ENCODE data around the gene SAMD11.

Gene SAMD11

DNA sequence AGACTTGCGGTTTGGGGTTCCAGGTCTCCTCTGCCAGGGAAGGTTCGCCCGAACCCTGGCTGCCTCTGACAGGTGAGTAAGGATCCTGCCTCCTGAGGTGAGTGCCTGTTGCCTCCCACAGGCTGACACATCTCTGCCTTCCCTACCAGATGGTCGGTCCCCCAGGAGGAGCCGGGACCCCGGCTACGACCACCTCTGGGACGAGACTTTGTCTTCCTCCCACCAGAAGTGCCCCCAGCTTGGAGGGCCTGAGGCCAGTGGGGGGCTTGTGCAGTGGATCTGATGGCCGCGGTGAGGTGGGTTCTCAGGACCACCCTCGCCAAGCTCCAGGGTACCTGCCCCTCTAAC lies 50.5 kb downstream of the SAMD11 start:
- no peaks in the 10 kb centered on the region for H3F3A ChIP-seq (ENCODE audit: low read depth)
- peaks cover 4% of the 10 kb centered on the region for H3K4me1 ChIP-seq (ENCODE audit: insufficient read depth, low read length, poor library complexity, severe bottlenecking)
- H2AFZ ChIP-seq (ENCODE audit: low read length), result no peak overlapping the region
- TF ChIP-seq CTCF (conservative IDR thresholded peaks at IDR 0.05; ENCODE audit: low read length) (no peak), EZH2phosphoT487 (IDR thresholded peaks at IDR 0.05; ENCODE audit: borderline replicate concordance) (no peak)
- no peaks in the 10 kb centered on the region for H4K20me1 ChIP-seq (ENCODE audit: insufficient read depth, low read length, poor library complexity, severe bottlenecking)
- no peak overlapping the region for H3K9ac ChIP-seq (ENCODE audit: low read depth, low read length, poor library complexity, severe bottlenecking)
- H3K4me2 ChIP-seq (ENCODE audit: low read depth, low read length, poor library complexity, severe bottlenecking), result no peak overlapping the region
- H3K9me2 ChIP-seq (replicated peaks; ENCODE audit: low read depth, low read length), result no peaks in the 10 kb centered on the region
- H3K27me3 ChIP-seq (ENCODE audit: insufficient read depth, low read length, poor library complexity, severe bottlenecking), result no peaks in the 10 kb centered on the region
- no peaks in the 10 kb centered on the region for H3K36me3 ChIP-seq (ENCODE audit: insufficient read depth, low read length)
- H3K79me2 ChIP-seq (ENCODE audit: insufficient read depth, low read length), result no peaks in the 10 kb centered on the region
- H3K9me3 ChIP-seq (ENCODE audit: insufficient read depth, low read depth, low read length), result no peaks in the 10 kb centered on the region
- H3K4me3 ChIP-seq (ENCODE audit: low read length, poor library complexity, severe bottlenecking), result no peak overlapping the region

- no peaks in the 10 kb centered on the region for H3K79me2 ChIP-seq (ENCODE audit: insufficient read depth, low read length)
- H3K36me3 ChIP-seq (ENCODE audit: insufficient read depth, low read length), result no peaks in the 10 kb centered on the region
- no peak overlapping the region for H3K9ac ChIP-seq (ENCODE audit: low read depth, low read length, poor library complexity, severe bottlenecking)
- TF ChIP-seq CTCF (conservative IDR thresholded peaks at IDR 0.05; ENCODE audit: low read length) (no peak), EZH2phosphoT487 (IDR thresholded peaks at IDR 0.05; ENCODE audit: borderline replicate concordance) (no peak)
- no peaks in the 10 kb centered on the region for H4K20me1 ChIP-seq (ENCODE audit: insufficient read depth, low read length, poor library complexity, severe bottlenecking)
- H2AFZ ChIP-seq (ENCODE audit: low read length), result no peak overlapping the region
- no peaks in the 10 kb centered on the region for H3K27me3 ChIP-seq (ENCODE audit: insufficient read depth, low read length, poor library complexity, severe bottlenecking)
- H3K4me2 ChIP-seq (ENCODE audit: low read depth, low read length, poor library complexity, severe bottlenecking), result no peak overlapping the region
- H3K4me1 ChIP-seq (ENCODE audit: insufficient read depth, low read length, poor library complexity, severe bottlenecking), result peaks cover 4% of the 10 kb centered on the region
- no peaks in the 10 kb centered on the region for H3K9me3 ChIP-seq (ENCODE audit: insufficient read depth, low read depth, low read length)
- H3K9me2 ChIP-seq (replicated peaks; ENCODE audit: low read depth, low read length), result no peaks in the 10 kb centered on the region
- H3K4me3 ChIP-seq (ENCODE audit: low read length, poor library complexity, severe bottlenecking), result no peak overlapping the region
- H3F3A ChIP-seq (ENCODE audit: low read depth), result no peaks in the 10 kb centered on the region
These were observed 51.1 kb downstream of the SAMD11 start for GRCh38 chr1:974687-975328.

DNA sequence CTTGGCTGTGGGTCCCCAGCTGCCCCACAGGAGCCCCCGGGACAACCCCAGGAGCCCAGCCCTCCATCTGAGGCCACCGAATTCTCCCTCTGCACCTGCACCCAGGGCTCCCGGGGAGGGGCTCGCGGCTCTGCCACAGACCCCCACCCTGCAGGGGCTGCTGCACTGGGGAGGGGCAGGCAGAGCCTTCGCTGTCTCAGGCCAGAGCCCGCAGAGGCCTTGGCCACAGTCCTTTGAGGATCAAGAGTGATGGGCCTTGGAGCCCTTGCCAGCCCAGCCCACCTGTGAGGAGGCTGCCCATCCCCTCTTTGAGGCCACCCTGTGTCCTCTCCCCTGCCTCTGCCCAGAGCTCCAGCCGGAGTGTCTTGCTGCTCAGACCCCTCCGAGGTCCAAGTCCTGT lies 51.6 kb downstream of the SAMD11 start:
- Histone ChIP-seq H3K9me2 (replicated peaks; ENCODE audit: low read depth, low read length) (no peaks in the 10 kb centered on the region), H3K36me3 (ENCODE audit: insufficient read depth, low read length) (no peaks in the 10 kb centered on the region), H2AFZ (ENCODE audit: low read length) (no peak overlapping the region), H3K27me3 (ENCODE audit: insufficient read depth, low read length, poor library complexity, severe bottlenecking) (no peaks in the 10 kb centered on the region), H3K9me3 (ENCODE audit: insufficient read depth, low read depth, low read length) (no peaks in the 10 kb centered on the region), H3K4me1 (ENCODE audit: insufficient read depth, low read length, poor library complexity, severe bottlenecking) (peaks cover 4% of the 10 kb centered on the region), H3K4me2 (ENCODE audit: low read depth, low read length, poor library complexity, severe bottlenecking) (no peak overlapping the region), H3F3A (ENCODE audit: low read depth) (no peaks in the 10 kb centered on the region), H3K4me3 (ENCODE audit: low read length, poor library complexity, severe bottlenecking) (no peak overlapping the region), H3K79me2 (ENCODE audit: insufficient read depth, low read length) (no peaks in the 10 kb centered on the region), H3K9ac (ENCODE audit: low read depth, low read length, poor library complexity, severe bottlenecking) (no peak overlapping the region), H4K20me1 (ENCODE audit: insufficient read depth, low read length, poor library complexity, severe bottlenecking) (no peaks in the 10 kb centered on the region)
- no peak for TF ChIP-seq CTCF (conservative IDR thresholded peaks at IDR 0.05; ENCODE audit: low read length)
- no peak for TF ChIP-seq EZH2phosphoT487 (IDR thresholded peaks at IDR 0.05; ENCODE audit: borderline replicate concordance)
